GM18907 (cell line): ENCODE results near the gene FBXO42.
A peak's percentile ranks its signal among the peaks of the same experiment; 100 is the strongest.

Experiments
- ATAC-seq: cut with Tn5 transposase; IDR thresholded peaks from one replicate; pipeline ENCODE4 v1.9.1; 2021; ENCODE audit warnings: mild to moderate bottlenecking, moderate library complexity; ENCODE audit not compliant: unreplicated experiment

The FBXO42 gene

DNA sequence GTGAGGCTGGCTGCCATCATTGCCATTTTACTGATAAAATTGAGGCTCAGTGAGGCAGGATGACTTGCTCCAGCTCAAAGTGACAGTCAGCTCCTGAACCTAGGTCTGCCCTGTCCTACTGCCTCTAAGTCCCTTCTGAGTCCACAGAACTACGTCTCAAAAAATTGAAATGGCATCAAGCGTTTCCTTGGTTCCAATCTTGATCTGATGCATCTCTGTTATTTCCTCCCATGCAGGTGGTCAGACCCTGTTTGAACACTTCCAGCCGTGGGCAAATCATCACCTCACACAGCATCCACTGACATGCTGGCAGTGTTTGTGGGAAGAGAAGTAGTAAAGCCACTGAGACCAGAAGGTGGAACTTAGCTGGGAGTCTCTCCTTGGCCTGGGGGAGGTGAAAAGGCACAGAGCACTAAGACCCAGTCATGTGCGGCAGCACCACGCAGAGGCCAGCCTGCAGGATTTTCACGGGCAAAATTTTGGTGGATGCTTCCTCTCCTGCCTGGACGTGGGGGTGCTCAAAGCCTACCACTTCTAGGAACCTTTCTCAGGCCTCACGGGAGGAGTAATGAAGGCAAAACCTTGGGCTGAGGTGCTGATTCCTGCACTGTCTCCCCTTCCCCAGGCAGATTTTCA, 107.5 kb downstream of the FBXO42 start:
- ATAC-seq = no peak

DNA sequence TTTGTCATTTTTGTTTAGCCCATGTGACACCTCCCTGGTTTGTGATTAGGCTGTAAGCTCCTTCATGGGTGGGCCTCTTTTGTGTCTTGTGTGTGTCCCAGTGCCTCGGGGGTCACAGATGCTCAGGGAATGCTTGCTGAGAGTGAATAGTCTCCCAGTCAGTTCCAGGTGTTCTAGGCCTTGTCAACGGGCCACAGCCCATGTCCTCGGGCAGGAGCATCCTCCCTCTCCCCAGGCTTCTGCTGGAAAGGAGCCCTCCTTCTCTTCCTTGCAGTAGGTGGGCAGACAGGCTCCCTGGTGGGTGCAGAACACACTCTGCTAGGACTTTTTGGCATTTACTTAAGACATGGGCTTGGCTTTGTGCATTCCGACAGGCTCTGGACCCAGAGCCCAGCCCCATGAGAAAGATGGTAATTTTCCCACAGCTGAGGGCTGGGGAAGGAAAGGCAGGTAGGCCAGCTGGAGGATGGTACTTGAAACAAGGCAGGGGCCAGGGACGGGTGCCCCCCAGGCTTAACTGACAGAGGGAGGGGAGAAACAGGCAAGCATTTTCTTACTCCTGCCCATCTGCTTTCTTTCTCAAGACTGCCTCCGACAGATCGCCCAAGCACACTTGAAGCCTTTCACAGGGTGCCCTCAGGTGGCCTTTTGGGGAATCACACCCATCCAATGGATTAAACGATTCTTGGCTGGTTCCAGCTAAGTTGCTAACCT, 108.2 kb downstream of the FBXO42 start:
- ATAC-seq = no peak

GRCh38 chr1:16243215-16243610, 109.1 kb downstream of the FBXO42 start:
- ATAC-seq = no peak

- no peak for ATAC-seq
These were observed 109.6 kb downstream of the FBXO42 start for GRCh38 chr1:16242556-16243214.

DNA sequence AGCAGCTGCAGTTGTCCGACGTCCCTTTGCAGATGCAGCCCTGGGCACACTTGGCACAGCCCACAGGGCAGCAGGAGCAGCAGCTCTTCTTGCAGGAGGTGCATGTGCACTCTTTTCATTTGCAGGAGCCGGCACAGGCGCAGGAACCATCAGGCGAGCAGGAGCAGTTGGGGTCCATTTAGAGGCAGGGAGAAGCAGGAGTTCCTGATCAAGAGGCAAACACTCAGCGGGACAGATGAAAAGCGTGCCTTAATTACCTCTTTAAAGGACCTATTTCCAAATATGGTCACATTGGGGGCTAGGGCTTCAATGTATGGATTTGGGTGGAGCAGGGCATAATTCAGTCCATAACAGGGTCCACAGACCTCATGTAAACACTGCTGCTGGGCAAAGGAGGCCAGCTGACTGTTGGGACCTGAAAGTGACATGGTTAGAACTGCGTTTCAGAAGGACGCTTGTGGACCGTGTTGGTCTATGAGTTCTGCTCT, 111.0 kb downstream of the FBXO42 start:
- ATAC-seq = no peak

GRCh38 chr1:16239972-16240491, 112.2 kb downstream of the FBXO42 start:
- no peak for ATAC-seq

DNA sequence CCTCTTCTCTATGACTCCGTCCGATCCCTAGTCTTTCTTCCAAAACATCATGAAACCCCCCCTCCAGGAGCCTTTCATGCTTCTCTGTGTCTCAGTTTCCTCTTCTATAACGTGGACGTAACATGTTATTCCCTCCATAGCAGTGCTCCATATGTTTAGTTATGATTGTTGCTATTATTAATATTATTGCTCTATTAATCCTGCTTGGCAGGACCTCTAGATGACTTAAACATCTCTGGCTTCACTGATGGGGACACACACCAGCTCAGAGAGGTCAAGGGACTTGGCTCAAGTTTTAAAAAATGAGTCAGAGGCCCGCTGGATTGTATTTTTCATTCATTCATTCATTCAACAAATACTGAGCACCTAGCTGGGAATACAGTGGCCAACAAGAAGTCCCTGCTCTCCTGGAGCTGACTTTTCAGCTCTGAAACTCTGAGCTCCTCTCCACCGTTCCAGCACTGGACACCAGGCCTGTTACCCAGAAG, 114.9 kb downstream of the FBXO42 start:
- ATAC-seq = no peak

DNA sequence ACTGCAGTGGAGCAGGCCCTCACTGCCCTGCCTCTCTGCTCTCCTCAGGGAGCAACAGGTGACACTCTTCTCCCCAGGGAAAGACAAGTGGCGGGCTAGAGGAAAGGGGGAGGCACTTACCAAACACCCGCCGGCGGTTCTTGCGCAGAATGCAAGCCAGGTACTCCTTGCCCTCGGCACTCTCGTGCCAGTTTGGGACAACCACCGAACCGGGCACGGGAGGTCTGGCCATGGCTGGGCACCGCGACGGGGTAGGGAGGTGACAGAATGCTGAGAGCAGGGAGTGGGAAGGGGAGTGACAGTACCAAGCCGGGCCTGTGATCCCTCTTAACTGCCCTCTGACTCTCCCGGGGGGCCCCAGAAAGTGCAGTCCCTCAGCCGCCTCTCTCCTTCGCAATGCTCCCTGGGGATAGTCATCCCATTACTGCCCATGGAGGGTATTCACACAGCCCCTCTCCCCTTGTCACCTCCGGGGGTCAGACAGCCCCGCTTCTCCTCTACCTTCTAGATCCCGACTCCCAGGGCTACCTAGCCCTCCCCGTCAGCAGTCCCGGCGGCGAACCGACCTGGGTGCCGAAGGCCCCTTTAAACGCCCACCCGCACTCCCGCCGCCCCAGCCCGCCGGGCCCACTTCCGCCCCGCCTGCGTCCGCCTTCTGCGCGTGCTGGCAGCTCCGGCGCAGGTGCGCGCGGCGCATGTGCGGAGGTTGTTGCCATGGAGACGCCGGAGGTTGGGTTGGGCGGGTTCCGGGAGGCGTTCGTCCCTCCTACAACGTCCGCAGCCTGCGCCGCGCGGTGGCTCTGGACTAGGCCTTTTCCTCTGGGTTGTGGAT, 115.6 kb downstream of the FBXO42 start, which contains the start of gene CPLANE2:
Gene CPLANE2, minus strand, starts transcription at position 673 of the 832 bp plus-strand sequence. Its CDS starts 441 bp downstream, at position 232.
- peak; percentile 79 for ATAC-seq

GRCh38 chr1:16235944-16236510, 116.3 kb downstream of the FBXO42 start:
- ATAC-seq = peak; percentile 45

- no peak for ATAC-seq
These were observed 116.9 kb downstream of the FBXO42 start for GRCh38 chr1:16235347-16235746.

DNA sequence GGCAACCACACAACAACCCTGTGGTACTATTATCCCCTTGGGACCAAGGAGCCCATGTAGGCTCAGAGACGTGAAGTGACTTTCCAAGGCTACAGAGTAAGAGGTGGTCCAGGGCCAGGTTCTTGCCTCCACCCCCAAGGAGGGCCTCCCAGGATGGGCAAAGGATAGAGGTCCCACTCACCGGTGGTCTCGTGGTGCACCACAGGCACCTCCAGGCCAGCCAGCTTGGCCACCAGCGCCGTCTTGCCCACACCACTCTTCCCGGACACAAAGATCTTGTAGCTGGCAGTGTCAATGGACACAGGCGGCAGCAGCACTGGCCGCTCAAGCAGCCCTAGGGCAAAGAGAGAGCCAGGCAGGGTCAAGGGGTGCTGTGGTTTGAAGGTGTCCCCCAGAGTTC, 118.8 kb downstream of the FBXO42 start:
- no peak for ATAC-seq

- no peak for ATAC-seq
These were observed 120.0 kb downstream of the FBXO42 start for GRCh38 chr1:16232316-16232710.

DNA sequence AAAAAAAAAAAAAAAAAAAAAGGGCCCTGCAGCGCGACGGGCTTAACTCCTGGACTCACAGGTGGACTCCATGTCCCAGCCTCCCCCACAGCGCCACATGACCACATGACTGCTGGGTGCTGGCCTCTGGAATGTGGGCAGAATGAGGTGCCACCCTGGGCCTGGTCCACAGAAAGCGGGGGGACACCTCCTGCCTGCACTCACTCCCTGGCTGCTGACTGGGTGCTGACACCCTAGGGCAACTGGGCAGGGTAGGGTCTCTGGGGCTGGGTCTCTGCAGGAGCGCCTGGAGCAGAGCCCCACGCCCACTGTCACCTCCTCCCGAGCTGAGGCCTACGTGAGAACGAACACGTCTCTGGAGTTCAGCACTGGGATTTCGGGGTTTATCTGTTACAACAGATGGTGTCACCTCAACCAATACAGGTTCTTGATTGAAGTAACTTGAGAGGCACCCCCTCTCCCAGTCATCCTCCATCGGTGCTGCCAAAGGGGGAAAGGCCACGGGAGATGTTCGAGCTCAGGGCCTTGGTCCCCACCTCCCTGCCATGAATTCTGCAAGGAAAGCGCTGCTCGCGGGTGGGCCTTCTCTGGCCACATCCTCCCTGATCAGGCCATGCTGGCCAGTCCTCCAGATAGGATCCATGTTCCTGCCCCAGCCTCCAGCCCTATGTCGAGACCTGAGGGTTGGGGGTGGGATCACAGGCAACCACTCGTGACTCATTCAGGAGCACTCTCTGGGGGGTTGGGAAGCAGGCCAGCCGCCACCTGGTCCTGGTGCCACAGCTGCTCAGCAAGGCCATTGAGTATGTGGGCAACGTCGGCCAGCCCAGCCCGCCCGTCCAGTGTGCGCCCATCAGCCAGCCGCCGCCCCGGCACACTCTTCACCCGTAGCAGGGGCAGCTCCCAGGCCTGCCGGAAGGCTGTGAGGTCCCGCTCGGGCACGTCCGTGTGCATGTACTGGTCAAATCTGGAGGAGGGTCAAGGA, 120.7 kb downstream of the FBXO42 start:
- no peak for ATAC-seq

DNA sequence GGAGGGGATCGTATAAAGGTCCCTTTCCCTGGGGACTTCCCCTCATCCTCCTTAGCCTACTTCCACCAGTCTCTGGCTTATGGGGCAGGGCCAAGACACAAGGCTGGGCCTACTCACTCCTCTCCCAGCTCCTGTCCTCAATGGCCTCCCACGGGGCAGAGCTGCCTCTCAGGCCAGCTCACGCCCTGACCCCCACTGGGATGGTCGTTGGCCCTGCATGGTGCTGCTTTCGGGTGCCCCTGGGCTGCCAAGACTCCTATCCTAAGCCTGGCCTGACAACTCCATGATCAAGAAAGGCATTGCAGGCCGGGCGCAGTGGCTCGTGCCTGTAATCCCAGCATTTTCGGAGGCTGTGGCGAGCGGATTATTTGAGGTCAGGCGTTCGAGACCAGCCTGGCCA, 121.5 kb downstream of the FBXO42 start:
- ATAC-seq = no peak

- ATAC-seq = no peak
These were observed 122.1 kb downstream of the FBXO42 start for GRCh38 chr1:16229976-16230740.

DNA sequence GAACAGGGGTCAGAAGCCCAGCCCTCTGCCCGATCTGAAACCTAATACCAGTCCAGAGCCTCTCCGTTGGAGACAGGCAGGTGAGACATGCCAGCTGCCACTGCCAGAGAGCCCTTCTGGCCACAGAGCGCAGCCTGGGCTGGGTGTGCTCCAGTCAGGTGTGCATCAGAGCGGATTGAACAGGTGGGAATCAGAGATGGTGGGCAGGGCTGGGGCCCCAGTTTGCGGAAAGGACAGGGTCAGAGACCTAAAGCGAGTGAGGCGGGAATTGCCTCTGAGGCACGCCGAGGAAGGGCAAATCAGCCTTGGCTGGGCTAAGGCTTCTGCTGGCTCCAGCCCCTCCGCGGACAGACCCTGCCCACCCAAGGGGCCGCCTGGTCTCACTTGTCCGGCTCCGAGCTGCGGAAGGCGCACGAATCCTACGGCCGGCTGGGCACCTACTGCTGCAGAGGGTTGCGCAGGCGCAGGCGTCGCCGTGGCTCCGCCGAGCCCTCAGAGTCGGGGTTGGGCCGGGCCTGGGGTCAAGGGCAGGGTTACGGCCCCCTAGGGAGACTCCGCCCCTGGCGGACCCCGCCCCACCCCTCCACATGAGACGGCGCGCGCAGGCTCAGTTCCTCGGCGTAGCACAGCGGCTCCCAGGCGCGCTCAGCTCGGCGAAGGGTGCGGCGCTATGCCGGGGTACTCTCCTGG, 125.6 kb downstream of the FBXO42 start:
- no peak for ATAC-seq

- ATAC-seq = no peak
These were observed 126.2 kb downstream of the FBXO42 start for GRCh38 chr1:16226129-16226489.

- no peak for ATAC-seq
These were observed 127.8 kb downstream of the FBXO42 start for GRCh38 chr1:16224472-16224871.
